K562 (cell line): Measurements from ENCODE around the gene SLFN12.

Experiments
- FOXK2 ChIP-seq, 2 experiments: fragments of 450-650 bp; IDR thresholded peaks in 1 of 2; conservative IDR thresholded peaks in 1 of 2; 2 replicates each; pipeline ENCODE4 v1.6.1; 2016; ENCODE audit warnings: low read depth in 2 of 2, mild to moderate bottlenecking in 1 of 2
- JUND ChIP-seq, 2 experiments: IDR thresholded peaks; 2 replicates in 1 of 2; 3 replicates in 1 of 2; pipeline ENCODE4 v1.6.1; 2011; ENCODE audit warnings: borderline replicate concordance in 2 of 2, low read depth in 2 of 2, low read length in 2 of 2, improper control_type of control experiment in 1 of 2, missing biosample characterization in 1 of 2, missing genetic modification characterization in 1 of 2, missing genetic modification reagents in 1 of 2
- ZSCAN29 ChIP-seq: fragments of 450-650 bp; IDR thresholded peaks from 2 replicates; pipeline ENCODE4 v1.6.1; 2017

- no peak for TF ChIP-seq JUND (IDR thresholded peaks at IDR 0.05; ENCODE audit: borderline replicate concordance, low read depth, low read length)
- no peak for TF ChIP-seq JUND (tag; IDR thresholded peaks at IDR 0.05; ENCODE audit: borderline replicate concordance, low read depth, low read length)
- no peak for TF ChIP-seq FOXK2 (conservative IDR thresholded peaks at IDR 0.05 in 1 of 2, IDR thresholded peaks at IDR 0.05 in 1 of 2; ENCODE audit: low read depth in 2 of 2)
- TF ChIP-seq ZSCAN29, result no peak
Observed at GRCh38 chr17:35376245-35376644, 56.1 kb downstream of the SLFN12 start.
